K562 (cell line): ENCODE results near the gene MOSPD3. TPM values are rescaled to one million over a fixed set of nuclear protein-coding genes. Genes with fewer than 3 reads are reported as not detected.
A peak's percentile ranks its signal among the peaks of the same experiment; 100 is the strongest.

ENCODE experiments used
- CTBP1 ChIP-seq: fragments of 450-650 bp; IDR thresholded peaks from 2 replicates; pipeline ENCODE4 v1.6.1; 2016; ENCODE audit warnings: borderline replicate concordance
- IRF1 ChIP-seq: sonication (generic); formaldehyde crosslinking; IDR thresholded peaks from 2 replicates; pipeline ENCODE4 v1.8.0; 2022; ENCODE audit warnings: missing genetic modification reagents, mild to moderate bottlenecking, borderline replicate concordance
- KAT7 ChIP-seq: sonication (generic); formaldehyde crosslinking; IDR thresholded peaks from 2 replicates; pipeline ENCODE4 v1.8.0; 2022; ENCODE audit warnings: missing genetic modification reagents, mild to moderate bottlenecking, borderline replicate concordance
- KDM1A ChIP-seq, 2 experiments: fragments of 450-650 bp; IDR thresholded peaks; 2 replicates each; pipeline ENCODE4 v1.6.1; 2016; ENCODE audit warnings: mild to moderate bottlenecking in 2 of 2
- NR2C1 ChIP-seq, 2 experiments: fragments of 450-650 bp; IDR thresholded peaks; 2 replicates each; pipeline ENCODE4 v1.6.1; 2017; ENCODE audit warnings: mild to moderate bottlenecking in 2 of 2, antibody characterized with exemption in 1 of 2, inconsistent platforms in 1 of 2, missing compliant biosample characterization in 1 of 2, missing genetic modification characterization in 1 of 2
- NR4A1 ChIP-seq, 2 experiments: fragments of 250-450 bp in 1 of 2; fragments of 450-650 bp in 1 of 2; sonication (Bioruptor Pico) in 1 of 2; IDR thresholded peaks; 2 replicates each; pipeline versions ENCODE4 v1.4.0 to v1.6.1; 2016 to 2020; ENCODE audit warnings: mild to moderate bottlenecking in 2 of 2, missing compliant biosample characterization in 1 of 2, missing genetic modification characterization in 1 of 2, moderate library complexity in 1 of 2
- RBM15 ChIP-seq: fragments of 200-400 bp; formaldehyde crosslinking; IDR thresholded peaks from 2 replicates; pipeline ENCODE4 v1.6.1; 2018; ENCODE audit warnings: mild to moderate bottlenecking, low read length, moderate library complexity; ENCODE audit not compliant: insufficient read depth
- RBM34 ChIP-seq: fragments of 200-400 bp; formaldehyde crosslinking; IDR thresholded peaks from 2 replicates; pipeline ENCODE4 v1.6.1; 2018; ENCODE audit warnings: low read length, borderline replicate concordance; ENCODE audit not compliant: insufficient read depth
- SMC3 ChIP-seq: conservative IDR thresholded peaks from 2 replicates; pipeline ENCODE4 v1.6.1; 2011; ENCODE audit warnings: low read depth, low read length, improper control_type of control experiment; ENCODE audit not compliant: insufficient read depth
- SRF ChIP-seq, 2 experiments: fragments of 250-450, 450-650 bp in 1 of 2; sonication (Bioruptor Pico) in 1 of 2; sonication (generic) in 1 of 2; formaldehyde crosslinking; IDR thresholded peaks; 2 replicates each; pipeline versions ENCODE4 v1.5.0 to v1.5.1; 2020 to 2022; ENCODE audit warnings: mild to moderate bottlenecking in 1 of 2, missing genetic modification reagents in 1 of 2
- STAT5A ChIP-seq: IDR thresholded peaks from 2 replicates; pipeline ENCODE4 v1.6.1; 2012; ENCODE audit warnings: low read length, inconsistent platforms, borderline replicate concordance
- TAF15 ChIP-seq: fragments of 200-400 bp; formaldehyde crosslinking; IDR thresholded peaks from 2 replicates; pipeline ENCODE4 v1.6.1; 2017; ENCODE audit warnings: mild to moderate bottlenecking, low read depth, low read length, moderate library complexity
- TAL1 ChIP-seq: fragments of 450-650 bp; IDR thresholded peaks from 2 replicates; pipeline ENCODE4 v1.6.1; 2016; ENCODE audit warnings: mild to moderate bottlenecking
- TRIM24 ChIP-seq, 2 experiments: fragments of 450-650 bp; IDR thresholded peaks; 2 replicates each; pipeline ENCODE4 v1.6.1; 2016
- ZBTB26 ChIP-seq: fragments of 450-650 bp; formaldehyde crosslinking; IDR thresholded peaks from 2 replicates; pipeline ENCODE4 v1.4.0; 2022; ENCODE audit warnings: missing genetic modification characterization
- ZBTB9 ChIP-seq: fragments of 450-650 bp; formaldehyde crosslinking; IDR thresholded peaks from 2 replicates; pipeline ENCODE4 v1.4.0; 2020; ENCODE audit warnings: mild to moderate bottlenecking, moderate library complexity
- ZNF124 ChIP-seq: sonication (generic); formaldehyde crosslinking; IDR thresholded peaks from 2 replicates; pipeline ENCODE4 v1.8.1; 2022; ENCODE audit warnings: missing genetic modification reagents
- ZNF280B ChIP-seq: fragments of 250-450 bp; sonication (Bioruptor Pico); IDR thresholded peaks from 2 replicates; pipeline ENCODE4 v1.5.1; 2021; ENCODE audit warnings: mild to moderate bottlenecking
- ZNF384 ChIP-seq: IDR thresholded peaks from 2 replicates; pipeline ENCODE4 v1.6.1; 2012; ENCODE audit warnings: low read depth, low read length, improper control_type of control experiment
- ZNF41 ChIP-seq: fragments of 250-450 bp; sonication (Bioruptor Pico); conservative IDR thresholded peaks from 2 replicates; pipeline ENCODE4 v1.4.0; 2020; ENCODE audit warnings: mild to moderate bottlenecking
- polyA plus RNA-seq, 8 experiments: library from polyadenylated mRNA; depleted of rRNA in 4 of 8; stranded (reverse) in 5 of 8; unstranded in 3 of 8; fragments of >200 nt; fragmentation: Nextera tagmentation in 2 of 8; fragmentation: Illumina TruSeq in 1 of 8; extraction: Ambion mirVana in 2 of 8; extraction: Trizol in 1 of 8; gene quantifications; 2 replicates each; pipeline versions ENCODE4 v1.2.1 to v1.2.3, GENCODE V29; 2011 to 2014; ENCODE audit warnings: inconsistent platforms in 1 of 8, missing spikeins in 1 of 8
- total RNA-seq, 7 experiments: library from RNA; depleted of rRNA in 6 of 7; stranded (reverse); fragments of >200 nt in 6 of 7; fragmentation: Illumina TruSeq in 2 of 7; extraction: Trizol in 2 of 7; gene quantifications; 2 replicates each; pipeline versions ENCODE4 v1.2.1 to v1.2.3, GENCODE V29; 2011 to 2021; ENCODE audit warnings: low replicate concordance in 1 of 7

MOSPD3 gene
- total and polyA plus RNA-seq, 9 of the 15 experiments (the other 6 are each of a cell fraction or from before 2014, with no cell fraction given), result 1.4 to 32.1 (median 7.3) TPM

- TF ChIP-seq ZBTB26 (CRISPR knock-in tag) (no peak), SRF (CRISPR knock-in tag; IDR thresholded peaks at IDR 0.05) (no peak; a peak in 1 of 4 replicates), RBM34 (no peak), TRIM24 (IDR thresholded peaks at IDR 0.05) (peak in 1 of 2 experiments; percentile 27; a peak in 1 of 4 replicates), NR4A1 (CRISPR knock-in tag; IDR thresholded peaks at IDR 0.05) (no peak), NR4A1 (tag; IDR thresholded peaks at IDR 0.05) (no peak), CTBP1 (peak; percentile 92), ZNF124 (CRISPR knock-in tag) (no peak), ZNF41 (CRISPR knock-in tag) (no peak), IRF1 (CRISPR knock-in tag) (no peak), SMC3 (peak; percentile 27; the same call in 1 of the 2 replicates), ZNF280B (no peak), RBM15 (no peak), TAL1 (peak; percentile 15; the same call in 1 of the 2 replicates), ZNF384 (no peak), ZBTB9 (0 out of 2 replicates have a peak, but pooled peaks have one; percentile 54), KDM1A (IDR thresholded peaks at IDR 0.05) (peak; percentile 97), TAF15 (no peak), NR2C1 (IDR thresholded peaks at IDR 0.05) (0 out of 2 replicates have a peak, but pooled peaks have one; percentile 26), NR2C1 (tag; IDR thresholded peaks at IDR 0.05) (no peak), KAT7 (CRISPR knock-in tag) (0 out of 2 replicates have a peak, but pooled peaks have one; percentile 34), STAT5A (no peak; the same call in 1 of the 2 replicates)
These were observed 8.0 kb upstream of the MOSPD3 start (continued) for GRCh38 chr7:100604028-100604975.
